Natural killer cell treated with Interleukin-12 subunit alpha and Interleukin-12 subunit beta and Interleukin-15 and Interleukin-18, amount 100 ng/mL, for 72 hours (primary cell): ENCODE results near the gene WWC2. TPM values are rescaled to one million over a fixed set of nuclear protein-coding genes. Genes with fewer than 3 reads are reported as not detected.

ENCODE experiments used
- ATAC-seq, 2 donors: fragments of 150-1000 bp; cut with Tn5 transposase in 1 of 2; sonication (Bioruptor Pico), chemical (Tn5 transposase) in 1 of 2; 2 replicates each; pipeline ENCODE4 v1.10.0; 2021
- DNase-seq: peaks from one replicate; pipeline ENCODE4 v3.0.0; 2022; ENCODE audit warnings: low spot score
- H3K27ac Mint-ChIP-seq, 2 donors: 1 replicate in 1 of 2; 2 replicates in 1 of 2; pipeline ENCODE4 v1.8.0; 2022; ENCODE audit warnings: mixed read lengths in 2 of 2, mild to moderate bottlenecking in 1 of 2, moderate library complexity in 1 of 2
- H3K27me3 Mint-ChIP-seq, 2 donors: 1 replicate in 1 of 2; 2 replicates in 1 of 2; pipeline ENCODE4 v1.8.0; 2022; ENCODE audit warnings: mixed read lengths in 2 of 2
- H3K36me3 Mint-ChIP-seq: one replicate; pipeline ENCODE4 v1.8.0; 2022; ENCODE audit warnings: mixed read lengths
- H3K4me1 Mint-ChIP-seq, 2 donors: 1 replicate in 1 of 2; 2 replicates in 1 of 2; pipeline ENCODE4 v1.8.0; 2022; ENCODE audit warnings: low read depth in 2 of 2, mixed read lengths in 2 of 2, mild to moderate bottlenecking in 1 of 2
- H3K4me3 Mint-ChIP-seq: one replicate; pipeline ENCODE4 v1.8.0; 2022; ENCODE audit warnings: mixed read lengths
- H3K9me3 Mint-ChIP-seq: 2 replicates; pipeline ENCODE4 v1.8.0; 2022; ENCODE audit warnings: mixed read lengths
- total RNA-seq, 2 donors: library from RNA; stranded (reverse); gene quantifications; one replicate each; pipeline ENCODE4 v1.2.3, GENCODE V29; 2022

The WWC2 gene
- total RNA-seq, 2 donors from 2014 or later = 5.1 to 10.0 TPM

DNA sequence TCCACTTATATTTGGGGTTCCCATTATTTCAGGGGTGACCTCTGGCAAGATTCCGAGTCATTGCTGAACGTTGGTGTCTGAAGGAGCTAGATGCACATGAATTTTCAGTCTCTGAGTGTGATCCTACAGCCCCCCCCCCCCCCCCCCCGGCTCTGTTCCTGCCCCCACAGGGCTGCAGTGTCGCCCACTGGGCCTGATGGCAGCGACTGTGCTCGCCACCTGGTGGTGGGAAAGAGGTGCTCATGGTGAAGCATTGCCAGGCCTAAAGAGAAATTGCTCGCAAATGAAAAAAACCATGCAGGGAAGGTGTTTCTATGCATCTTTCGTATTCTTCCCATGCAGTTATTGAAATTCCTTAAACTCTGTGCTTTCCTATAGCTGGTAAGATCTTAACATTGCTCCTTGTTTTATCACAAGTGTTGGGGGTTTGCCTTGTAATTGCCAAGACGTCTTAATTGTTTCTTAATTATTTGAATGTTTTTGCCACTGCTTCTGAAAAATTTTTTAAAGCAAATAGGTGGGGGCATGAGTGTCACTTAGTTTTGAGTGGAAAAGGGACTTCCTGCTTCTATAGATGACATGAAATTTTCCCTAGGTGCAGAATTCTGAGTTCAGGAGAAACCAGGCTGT lies 157.8 kb downstream of the WWC2 start:
- DNase-seq = no peak
- no peak for ATAC-seq
- Mint-ChIP-seq H3K36me3 (no peaks in the 10 kb centered on the region), H3K27me3 (peaks cover 0 to 6% of the 10 kb centered on the region in 2 donors), H3K4me3 (no peak overlapping the region), H3K4me1 (peaks cover 0 to under 1% of the 10 kb centered on the region in 2 donors), H3K9me3 (no peaks in the 10 kb centered on the region), H3K27ac (no peak overlapping the region)

DNA sequence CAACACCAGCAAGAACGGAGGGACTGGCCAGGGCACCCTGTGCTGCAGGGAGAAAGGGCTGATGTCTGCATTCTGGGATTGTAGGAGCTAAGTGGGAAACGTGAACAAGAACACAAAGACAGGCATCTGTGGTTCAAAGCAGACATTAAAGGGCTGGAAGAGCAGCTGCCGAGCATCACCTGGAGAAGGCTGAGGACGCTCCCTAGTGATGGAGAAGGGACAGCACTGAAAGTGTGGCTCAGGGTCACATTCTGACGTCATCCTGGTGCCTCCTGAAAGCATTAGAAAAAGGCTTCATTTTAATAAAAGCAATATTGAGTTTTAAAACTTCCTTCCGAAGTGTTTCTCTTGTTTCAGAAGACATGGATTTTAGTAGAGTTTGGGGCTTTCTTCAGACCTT lies 158.8 kb downstream of the WWC2 start:
- ATAC-seq (no peak), DNase-seq (no peak)
- H3K27me3 Mint-ChIP-seq = peaks cover 0 to 6% of the 10 kb centered on the region in 2 donors
- H3K4me1 Mint-ChIP-seq = peaks cover 7 to 10% of the 10 kb centered on the region in 2 donors
- no peak overlapping the region for H3K4me3 Mint-ChIP-seq
- no peaks in the 10 kb centered on the region for H3K36me3 Mint-ChIP-seq
- no peak overlapping the region for H3K27ac Mint-ChIP-seq
- no peaks in the 10 kb centered on the region for H3K9me3 Mint-ChIP-seq

DNA sequence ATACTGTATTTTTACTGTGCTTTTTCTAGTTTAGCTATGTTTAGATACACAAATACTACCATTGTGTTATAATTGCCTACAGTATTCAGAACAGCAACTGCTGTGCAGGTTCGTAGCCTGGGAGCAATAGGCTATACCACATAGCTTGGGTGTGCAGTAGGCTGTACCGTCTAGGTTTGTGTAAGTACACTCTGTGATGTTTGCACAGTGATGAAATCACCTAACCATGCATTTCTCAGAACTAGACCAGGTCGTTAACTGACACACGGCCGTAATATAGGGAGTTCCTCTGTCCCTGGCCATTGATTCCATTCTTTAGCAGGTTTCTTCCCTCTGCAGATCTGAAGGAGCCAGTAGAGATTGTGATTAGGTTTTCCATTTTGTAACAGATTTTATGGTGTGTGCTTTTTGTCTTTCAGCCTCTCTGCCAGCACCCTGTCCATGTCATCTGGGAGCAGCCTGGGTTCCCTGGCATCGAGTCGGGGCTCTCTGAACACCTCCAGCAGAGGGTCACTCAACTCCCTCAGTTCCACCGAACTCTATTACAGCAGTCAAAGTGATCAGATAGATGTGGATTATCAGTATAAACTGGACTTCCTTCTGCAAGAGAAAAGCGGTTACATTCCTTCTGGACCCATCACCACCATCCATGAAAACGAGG lies 161.6 kb downstream of the WWC2 start:
- Mint-ChIP-seq H3K9me3 (no peaks in the 10 kb centered on the region), H3K27me3 (peaks cover 0 to 6% of the 10 kb centered on the region in 2 donors), H3K27ac (no peak overlapping the region), H3K4me3 (no peak overlapping the region), H3K4me1 (peaks cover 7 to 10% of the 10 kb centered on the region in 2 donors), H3K36me3 (no peaks in the 10 kb centered on the region)
- DNase-seq = no peak
- no peak for ATAC-seq

DNA sequence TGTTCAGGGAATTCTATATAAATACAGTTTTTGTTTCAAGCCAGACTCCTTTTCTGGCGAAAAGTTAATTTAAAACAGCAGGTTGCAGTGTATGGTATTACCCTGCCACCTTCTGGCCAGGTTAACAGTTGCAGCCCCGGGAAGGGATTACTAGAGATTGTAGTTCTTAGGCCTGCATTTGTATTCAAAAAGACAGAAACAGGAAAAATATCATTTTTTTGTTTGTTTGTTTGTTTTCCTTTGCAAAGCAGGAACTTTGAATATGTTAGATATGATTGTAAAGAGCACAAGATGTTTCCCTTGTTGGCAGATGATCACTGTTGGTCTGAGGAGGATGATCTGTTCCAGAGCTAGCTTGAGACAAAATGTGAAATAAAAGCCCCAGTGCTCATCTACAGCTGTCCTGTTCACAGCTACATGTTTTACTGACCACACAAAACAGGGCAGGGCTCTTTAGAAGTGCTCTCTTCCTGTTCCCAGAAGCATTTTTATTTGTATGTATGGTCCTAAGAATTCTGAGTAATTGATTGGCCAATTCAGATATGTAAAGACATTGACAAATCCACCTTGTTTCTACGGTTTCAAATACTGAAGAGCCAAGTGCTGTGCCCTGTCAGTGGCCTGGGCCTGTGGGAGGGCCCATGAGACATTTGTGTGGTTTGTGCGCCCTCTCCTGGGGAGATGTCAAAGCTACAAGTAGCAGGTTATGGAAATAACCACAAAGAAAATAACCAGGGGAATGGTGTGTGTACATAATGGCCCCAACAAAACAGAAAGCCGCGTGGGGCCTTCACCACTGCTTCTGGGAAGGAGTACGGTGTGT lies 163.1 kb downstream of the WWC2 start:
- DNase-seq = peak; percentile 75
- peak; percentile 91 to 95 for ATAC-seq
- Mint-ChIP-seq H3K9me3 (no peaks in the 10 kb centered on the region), H3K4me3 (no peak overlapping the region), H3K27me3 (peaks cover 0 to 6% of the 10 kb centered on the region in 2 donors), H3K4me1 (peaks cover 7 to 10% of the 10 kb centered on the region in 2 donors), H3K27ac (peak overlapping the region in 1 of 2 donors; percentile 77), H3K36me3 (no peaks in the 10 kb centered on the region)

DNA sequence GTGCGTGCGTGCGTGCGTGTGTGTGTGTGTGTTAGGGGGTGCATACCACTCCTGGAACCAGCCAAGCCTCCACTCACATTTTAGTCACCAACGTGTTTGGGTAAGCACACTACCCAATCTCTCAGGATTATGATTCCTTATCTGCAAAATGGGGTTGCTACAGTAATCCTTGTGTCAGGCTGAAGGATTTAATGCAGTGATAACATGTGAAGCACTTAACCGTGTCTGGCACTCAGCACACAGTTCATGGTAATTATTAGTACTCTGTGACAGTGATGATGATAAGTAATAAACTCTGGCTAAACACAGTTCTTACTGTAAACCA lies 163.7 kb downstream of the WWC2 start:
- Mint-ChIP-seq H3K27me3 (peaks cover 0 to under 1% of the 10 kb centered on the region in 2 donors), H3K27ac (peak overlapping the region in 1 of 2 donors; percentile 77), H3K36me3 (no peaks in the 10 kb centered on the region), H3K9me3 (no peaks in the 10 kb centered on the region), H3K4me3 (no peak overlapping the region), H3K4me1 (peaks cover 7 to 10% of the 10 kb centered on the region in 2 donors)
- DNase-seq (no peak), ATAC-seq (no peak)

DNA sequence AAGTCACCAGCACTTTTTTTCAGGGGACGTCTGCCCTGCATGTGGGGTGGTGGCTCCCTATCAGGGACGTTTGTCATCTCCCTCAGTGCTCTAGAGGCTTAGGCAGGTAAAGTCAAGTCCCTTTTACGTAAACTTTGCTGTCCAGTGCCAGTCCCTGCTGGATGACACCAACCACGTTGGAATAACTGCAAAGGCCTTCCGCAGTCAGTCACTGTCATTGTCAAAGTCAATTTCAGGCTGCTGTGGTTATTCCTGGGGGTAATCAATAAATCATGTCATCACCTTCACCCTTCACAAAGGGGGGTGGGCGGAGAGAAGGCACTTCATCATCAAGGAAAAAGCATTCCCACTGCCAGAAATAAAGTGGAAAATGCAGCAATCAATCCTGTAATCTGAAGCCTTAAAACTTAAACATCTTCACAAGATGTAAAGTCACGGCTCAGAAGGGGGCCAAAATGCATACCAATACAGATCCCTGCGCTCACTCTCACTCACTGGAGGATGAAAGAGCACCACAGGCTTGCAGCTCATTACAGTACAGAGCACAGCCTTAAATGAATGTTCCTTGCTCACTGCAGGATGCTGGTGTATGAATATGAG lies 164.8 kb downstream of the WWC2 start:
- DNase-seq (no peak), ATAC-seq (no peak)
- no peak overlapping the region for H3K4me3 Mint-ChIP-seq
- H3K27me3 Mint-ChIP-seq = no peaks in the 10 kb centered on the region
- H3K36me3 Mint-ChIP-seq = no peaks in the 10 kb centered on the region
- no peaks in the 10 kb centered on the region for H3K9me3 Mint-ChIP-seq
- no peak overlapping the region for H3K27ac Mint-ChIP-seq
- H3K4me1 Mint-ChIP-seq = peaks cover 7 to 10% of the 10 kb centered on the region in 2 donors

DNA sequence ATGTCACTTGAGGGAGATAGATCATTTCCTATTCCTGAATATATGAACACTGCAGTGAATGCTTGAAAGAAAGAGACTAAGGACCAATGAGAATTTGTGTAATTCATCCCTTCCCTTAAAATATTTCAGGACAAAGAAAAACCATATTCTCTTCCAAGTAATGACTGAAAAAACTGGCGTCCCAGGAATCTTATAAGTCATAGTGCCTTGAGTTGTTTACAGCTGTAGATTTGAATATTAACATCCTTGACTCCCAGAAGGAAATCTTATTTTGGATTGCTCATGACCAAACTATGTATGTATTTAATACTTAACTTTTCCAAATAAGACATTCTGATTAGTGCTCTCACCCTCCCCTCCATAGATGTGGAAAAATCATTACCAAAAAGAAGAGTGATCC lies 165.6 kb downstream of the WWC2 start:
- no peak overlapping the region for H3K27ac Mint-ChIP-seq
- H3K4me1 Mint-ChIP-seq = peaks cover 7 to 10% of the 10 kb centered on the region in 2 donors
- H3K4me3 Mint-ChIP-seq = no peak overlapping the region
- no peaks in the 10 kb centered on the region for H3K36me3 Mint-ChIP-seq
- ATAC-seq (no peak), DNase-seq (no peak)
- no peaks in the 10 kb centered on the region for H3K27me3 Mint-ChIP-seq
- no peaks in the 10 kb centered on the region for H3K9me3 Mint-ChIP-seq

DNA sequence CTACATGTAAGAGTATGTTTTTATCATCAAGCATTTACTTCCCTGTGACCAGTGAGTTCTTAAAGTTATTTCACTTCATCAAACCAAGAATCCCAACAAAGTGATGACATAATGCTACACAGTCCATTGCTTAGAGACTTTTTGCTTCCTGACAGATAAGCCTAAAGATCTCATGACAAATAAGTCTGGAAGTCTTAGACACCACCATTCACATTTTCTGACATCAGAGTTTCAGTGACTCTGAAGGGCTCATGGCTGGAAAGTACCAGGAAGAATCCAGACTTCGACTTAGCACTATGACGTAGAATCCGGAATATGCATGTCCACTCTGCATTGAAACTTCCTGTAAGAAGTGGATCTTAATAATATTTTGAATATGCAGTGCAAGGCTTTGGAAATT lies 167.3 kb downstream of the WWC2 start:
- H3K27me3 Mint-ChIP-seq = no peaks in the 10 kb centered on the region
- DNase-seq (no peak), ATAC-seq (no peak)
- peaks cover 7 to 10% of the 10 kb centered on the region in 2 donors for H3K4me1 Mint-ChIP-seq
- H3K9me3 Mint-ChIP-seq = no peaks in the 10 kb centered on the region
- H3K36me3 Mint-ChIP-seq = no peaks in the 10 kb centered on the region
- H3K27ac Mint-ChIP-seq = no peak overlapping the region
- H3K4me3 Mint-ChIP-seq = no peak overlapping the region

DNA sequence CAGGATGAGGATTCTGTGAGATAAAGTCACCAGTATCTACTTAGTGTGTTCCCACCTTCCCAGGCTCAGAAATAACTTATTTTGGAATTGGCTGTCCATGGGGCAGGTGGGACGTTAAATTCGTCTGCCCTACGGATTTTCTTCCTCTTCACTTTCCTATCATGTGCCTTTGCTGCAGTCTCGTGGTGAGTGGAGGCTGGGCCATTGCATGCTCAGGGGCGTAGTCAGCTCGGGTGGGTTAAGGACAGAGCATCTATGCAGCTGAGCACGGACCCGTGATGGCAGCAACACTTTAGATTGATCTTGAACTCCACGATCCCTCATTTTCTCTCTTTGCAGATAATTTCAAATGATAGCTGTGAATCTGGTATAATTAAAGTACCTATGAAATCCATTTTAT lies 169.5 kb downstream of the WWC2 start:
- no peak for DNase-seq
- H3K27ac Mint-ChIP-seq = no peak overlapping the region
- no peak overlapping the region for H3K4me3 Mint-ChIP-seq
- no peak for ATAC-seq
- no peaks in the 10 kb centered on the region for H3K4me1 Mint-ChIP-seq
- H3K27me3 Mint-ChIP-seq = no peaks in the 10 kb centered on the region
- H3K36me3 Mint-ChIP-seq = no peaks in the 10 kb centered on the region
- no peaks in the 10 kb centered on the region for H3K9me3 Mint-ChIP-seq

DNA sequence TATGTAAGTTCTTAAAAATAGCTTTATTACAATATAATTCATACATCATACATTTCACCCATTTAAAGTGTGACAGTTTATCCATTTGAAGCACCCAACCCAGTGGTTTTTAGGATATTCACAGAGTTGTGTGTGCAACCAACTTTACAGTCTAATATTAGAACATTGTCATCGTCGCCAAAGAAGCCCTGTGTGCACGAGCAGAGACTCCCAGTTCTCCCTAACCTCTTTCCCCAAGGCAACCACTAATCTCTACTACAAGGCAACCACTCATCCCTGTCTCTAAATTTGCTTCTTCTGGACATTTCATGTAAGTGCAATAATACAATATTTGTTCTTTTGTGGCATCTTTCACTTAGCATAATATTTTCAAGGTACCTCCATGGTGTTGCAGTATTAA lies 173.3 kb downstream of the WWC2 start:
- Mint-ChIP-seq H3K9me3 (peaks cover 5% of the 10 kb centered on the region), H3K27me3 (no peaks in the 10 kb centered on the region), H3K4me3 (no peak overlapping the region), H3K27ac (no peak overlapping the region), H3K36me3 (peaks cover 17% of the 10 kb centered on the region), H3K4me1 (no peaks in the 10 kb centered on the region)
- ATAC-seq (no peak), DNase-seq (no peak)

DNA sequence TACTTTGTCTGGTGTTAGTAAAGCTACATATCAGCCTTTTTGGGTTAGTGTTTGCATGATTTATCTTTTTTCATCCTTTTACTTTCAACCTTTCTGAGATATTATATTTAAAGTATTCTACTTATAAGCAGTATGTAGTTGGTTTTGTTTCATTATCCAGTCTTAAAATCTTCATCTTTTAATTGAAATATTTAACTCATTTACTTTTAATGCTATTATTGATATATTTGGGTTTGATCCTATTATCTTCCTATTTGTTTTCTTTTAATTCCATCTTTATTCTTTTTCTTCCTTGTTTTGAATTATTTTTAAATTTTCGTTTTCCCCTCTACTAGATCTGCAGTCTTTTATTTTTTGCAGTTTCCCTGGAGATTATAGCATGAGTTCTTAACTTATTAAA lies 177.0 kb downstream of the WWC2 start:
- Mint-ChIP-seq H3K36me3 (peaks cover 17% of the 10 kb centered on the region), H3K9me3 (peaks cover 5% of the 10 kb centered on the region), H3K4me3 (no peak overlapping the region), H3K27ac (no peak overlapping the region), H3K27me3 (no peaks in the 10 kb centered on the region), H3K4me1 (no peaks in the 10 kb centered on the region)
- ATAC-seq (no peak), DNase-seq (no peak)

DNA sequence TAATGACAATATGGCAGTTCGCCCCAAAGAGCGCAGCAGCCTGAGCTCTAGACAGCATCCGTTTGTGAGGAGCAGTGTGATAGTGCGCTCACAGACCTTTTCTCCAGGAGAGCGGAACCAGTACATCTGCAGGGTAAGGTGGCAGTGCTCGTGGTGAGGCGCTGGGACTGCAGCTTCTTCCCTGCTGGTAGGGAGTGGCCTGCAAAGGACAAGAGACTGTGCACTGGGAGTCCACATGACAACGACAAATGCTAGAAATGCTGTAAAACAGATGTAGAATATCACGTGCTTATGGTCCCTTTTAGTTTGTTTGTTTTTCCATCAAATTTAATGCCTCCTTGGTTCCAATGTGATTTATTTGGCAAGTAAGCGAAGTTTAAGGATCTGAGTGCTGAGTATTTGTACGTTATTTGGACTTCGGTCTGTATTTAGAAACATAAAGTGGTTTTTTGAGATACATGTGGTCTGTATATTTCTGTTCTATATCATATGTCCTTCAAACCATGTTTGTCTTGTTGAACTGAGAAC lies 185.3 kb downstream of the WWC2 start:
- Mint-ChIP-seq H3K4me1 (peaks cover 0 to 4% of the 10 kb centered on the region in 2 donors), H3K27me3 (peaks cover 0 to 8% of the 10 kb centered on the region in 2 donors)

DNA sequence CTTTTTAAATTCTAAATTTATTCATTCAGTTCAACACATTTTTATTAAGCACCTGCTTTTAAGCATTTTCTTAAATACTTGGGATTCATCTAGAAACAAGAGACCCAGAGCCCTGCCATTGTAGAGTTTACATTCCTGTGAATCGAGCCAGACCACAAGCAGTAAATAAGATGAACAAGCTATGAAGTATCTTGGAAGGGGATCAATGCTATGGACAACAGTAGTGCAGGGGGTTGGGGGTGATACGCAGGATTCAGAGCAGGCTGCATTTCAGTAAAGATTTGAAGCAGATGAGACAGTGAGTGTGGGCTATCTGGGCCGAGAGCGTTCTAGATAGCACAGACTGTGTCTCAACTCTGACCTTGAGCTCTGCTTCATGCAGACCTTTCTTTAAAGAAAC lies 185.9 kb downstream of the WWC2 start:
- Mint-ChIP-seq H3K27me3 (peaks cover 0 to 8% of the 10 kb centered on the region in 2 donors), H3K27ac (no peak overlapping the region), H3K9me3 (no peaks in the 10 kb centered on the region), H3K36me3 (no peaks in the 10 kb centered on the region), H3K4me3 (no peak overlapping the region), H3K4me1 (peaks cover 0 to 4% of the 10 kb centered on the region in 2 donors)
- ATAC-seq = no peak
- DNase-seq = no peak

More for the DNA sequence above, 185.3 kb downstream of the WWC2 start:
- H3K4me3 Mint-ChIP-seq = no peak overlapping the region
- no peak for DNase-seq
- H3K9me3 Mint-ChIP-seq = no peaks in the 10 kb centered on the region
- no peak overlapping the region for H3K27ac Mint-ChIP-seq
- H3K36me3 Mint-ChIP-seq = no peaks in the 10 kb centered on the region
- no peak for ATAC-seq
